Measurements from ENCODE around the gene RPP40.

DNA sequence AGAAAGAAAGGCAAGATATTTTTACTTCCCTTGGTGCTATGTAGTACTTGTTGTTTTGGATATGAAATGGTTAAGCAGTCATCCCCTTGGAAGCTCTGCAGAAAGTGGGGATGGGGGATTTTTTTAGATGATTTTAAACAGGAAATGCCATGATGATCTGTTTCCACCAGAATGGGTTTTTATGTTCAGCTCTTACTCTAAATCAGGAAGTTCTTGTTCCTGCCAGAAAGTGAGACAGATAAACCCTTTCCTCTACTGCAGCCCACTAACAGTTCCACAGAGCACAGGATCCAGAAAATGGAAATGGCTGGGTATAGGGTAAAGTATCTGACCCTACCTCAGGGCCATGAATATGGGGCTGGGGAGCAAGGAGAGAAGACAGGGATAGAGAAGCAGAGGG is 49.2 kb upstream of the RPP40 start:
- no peak for TF ChIP-seq WT1 (tag by site-specific recombination; IDR thresholded peaks at IDR 0.05)
- TF ChIP-seq ZNF654 (tag by site-specific recombination; IDR thresholded peaks at IDR 0.05; ENCODE audit: low read depth) = no peak
- no peak for TF ChIP-seq ZFP3 (tag by site-specific recombination; IDR thresholded peaks at IDR 0.05; ENCODE audit: low read depth)
- no peak for TF ChIP-seq ZNF768 (tag by site-specific recombination; IDR thresholded peaks at IDR 0.05)
- TF ChIP-seq ZNF112 (tag by site-specific recombination; IDR thresholded peaks at IDR 0.05) = no peak
- TF ChIP-seq, protein P1, sequence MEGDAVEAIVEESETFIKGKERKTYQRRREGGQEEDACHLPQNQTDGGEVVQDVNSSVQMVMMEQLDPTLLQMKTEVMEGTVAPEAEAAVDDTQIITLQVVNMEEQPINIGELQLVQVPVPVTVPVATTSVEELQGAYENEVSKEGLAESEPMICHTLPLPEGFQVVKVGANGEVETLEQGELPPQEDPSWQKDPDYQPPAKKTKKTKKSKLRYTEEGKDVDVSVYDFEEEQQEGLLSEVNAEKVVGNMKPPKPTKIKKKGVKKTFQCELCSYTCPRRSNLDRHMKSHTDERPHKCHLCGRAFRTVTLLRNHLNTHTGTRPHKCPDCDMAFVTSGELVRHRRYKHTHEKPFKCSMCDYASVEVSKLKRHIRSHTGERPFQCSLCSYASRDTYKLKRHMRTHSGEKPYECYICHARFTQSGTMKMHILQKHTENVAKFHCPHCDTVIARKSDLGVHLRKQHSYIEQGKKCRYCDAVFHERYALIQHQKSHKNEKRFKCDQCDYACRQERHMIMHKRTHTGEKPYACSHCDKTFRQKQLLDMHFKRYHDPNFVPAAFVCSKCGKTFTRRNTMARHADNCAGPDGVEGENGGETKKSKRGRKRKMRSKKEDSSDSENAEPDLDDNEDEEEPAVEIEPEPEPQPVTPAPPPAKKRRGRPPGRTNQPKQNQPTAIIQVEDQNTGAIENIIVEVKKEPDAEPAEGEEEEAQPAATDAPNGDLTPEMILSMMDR (tag by site-specific recombination; IDR thresholded peaks at IDR 0.05) = no peak
- no peak for TF ChIP-seq ZNF214 (tag by site-specific recombination; IDR thresholded peaks at IDR 0.05; ENCODE audit: borderline replicate concordance)
- TF ChIP-seq ZNF529 (tag by site-specific recombination; IDR thresholded peaks at IDR 0.05; ENCODE audit: insufficient replicate concordance) = no peak
- TF ChIP-seq, protein P2, sequence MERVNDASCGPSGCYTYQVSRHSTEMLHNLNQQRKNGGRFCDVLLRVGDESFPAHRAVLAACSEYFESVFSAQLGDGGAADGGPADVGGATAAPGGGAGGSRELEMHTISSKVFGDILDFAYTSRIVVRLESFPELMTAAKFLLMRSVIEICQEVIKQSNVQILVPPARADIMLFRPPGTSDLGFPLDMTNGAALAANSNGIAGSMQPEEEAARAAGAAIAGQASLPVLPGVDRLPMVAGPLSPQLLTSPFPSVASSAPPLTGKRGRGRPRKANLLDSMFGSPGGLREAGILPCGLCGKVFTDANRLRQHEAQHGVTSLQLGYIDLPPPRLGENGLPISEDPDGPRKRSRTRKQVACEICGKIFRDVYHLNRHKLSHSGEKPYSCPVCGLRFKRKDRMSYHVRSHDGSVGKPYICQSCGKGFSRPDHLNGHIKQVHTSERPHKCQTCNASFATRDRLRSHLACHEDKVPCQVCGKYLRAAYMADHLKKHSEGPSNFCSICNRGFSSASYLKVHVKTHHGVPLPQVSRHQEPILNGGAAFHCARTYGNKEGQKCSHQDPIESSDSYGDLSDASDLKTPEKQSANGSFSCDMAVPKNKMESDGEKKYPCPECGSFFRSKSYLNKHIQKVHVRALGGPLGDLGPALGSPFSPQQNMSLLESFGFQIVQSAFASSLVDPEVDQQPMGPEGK (tag by site-specific recombination; IDR thresholded peaks at IDR 0.05) = no peak
- TF ChIP-seq FEZF1 (tag by site-specific recombination; IDR thresholded peaks at IDR 0.05) = no peak
- TF ChIP-seq ZBTB17 (tag by site-specific recombination; IDR thresholded peaks at IDR 0.05) = no peak
- no peak for TF ChIP-seq ZNF146 (tag by site-specific recombination; IDR thresholded peaks at IDR 0.05)
- TF ChIP-seq ZNF155 (tag by site-specific recombination; IDR thresholded peaks at IDR 0.05) = no peak
- TF ChIP-seq, protein P3, sequence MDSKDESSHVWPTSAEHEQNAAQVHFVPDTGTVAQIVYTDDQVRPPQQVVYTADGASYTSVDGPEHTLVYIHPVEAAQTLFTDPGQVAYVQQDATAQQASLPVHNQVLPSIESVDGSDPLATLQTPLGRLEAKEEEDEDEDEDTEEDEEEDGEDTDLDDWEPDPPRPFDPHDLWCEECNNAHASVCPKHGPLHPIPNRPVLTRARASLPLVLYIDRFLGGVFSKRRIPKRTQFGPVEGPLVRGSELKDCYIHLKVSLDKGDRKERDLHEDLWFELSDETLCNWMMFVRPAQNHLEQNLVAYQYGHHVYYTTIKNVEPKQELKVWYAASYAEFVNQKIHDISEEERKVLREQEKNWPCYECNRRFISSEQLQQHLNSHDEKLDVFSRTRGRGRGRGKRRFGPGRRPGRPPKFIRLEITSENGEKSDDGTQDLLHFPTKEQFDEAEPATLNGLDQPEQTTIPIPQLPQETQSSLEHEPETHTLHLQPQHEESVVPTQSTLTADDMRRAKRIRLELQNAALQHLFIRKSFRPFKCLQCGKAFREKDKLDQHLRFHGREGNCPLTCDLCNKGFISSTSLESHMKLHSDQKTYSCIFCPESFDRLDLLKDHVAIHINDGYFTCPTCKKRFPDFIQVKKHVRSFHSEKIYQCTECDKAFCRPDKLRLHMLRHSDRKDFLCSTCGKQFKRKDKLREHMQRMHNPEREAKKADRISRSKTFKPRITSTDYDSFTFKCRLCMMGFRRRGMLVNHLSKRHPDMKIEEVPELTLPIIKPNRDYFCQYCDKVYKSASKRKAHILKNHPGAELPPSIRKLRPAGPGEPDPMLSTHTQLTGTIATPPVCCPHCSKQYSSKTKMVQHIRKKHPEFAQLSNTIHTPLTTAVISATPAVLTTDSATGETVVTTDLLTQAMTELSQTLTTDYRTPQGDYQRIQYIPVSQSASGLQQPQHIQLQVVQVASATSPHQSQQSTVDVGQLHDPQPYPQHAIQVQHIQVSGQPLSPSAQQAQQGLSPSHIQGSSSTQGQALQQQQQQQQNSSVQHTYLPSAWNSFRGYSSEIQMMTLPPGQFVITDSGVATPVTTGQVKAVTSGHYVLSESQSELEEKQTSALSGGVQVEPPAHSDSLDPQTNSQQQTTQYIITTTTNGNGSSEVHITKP (tag by site-specific recombination; IDR thresholded peaks at IDR 0.05) = no peak
